Measurements from ENCODE around the gene ATXN7. TPM values are rescaled to one million over a fixed set of nuclear protein-coding genes. Genes with fewer than 3 reads are reported as not detected.

The ATXN7 gene
- total RNA-seq, 1 experiment from 2014 or later, result 3.6 TPM

GRCh38 chr3:63945558-63946096 lies 82.0 kb downstream of the ATXN7 start:
- BruUV-seq (replicated peaks), result no TSS peak
- no peak for DNase-seq
- H3K27ac ChIP-seq (ENCODE audit: low read length), result no peak overlapping the region
- POLR2A ChIA-PET (ENCODE audit: unreplicated experiment), result no interaction called here
- TF ChIP-seq EZH2 (IDR thresholded peaks at IDR 0.05; ENCODE audit: low read length, unreplicated experiment) (no peak), EZH2phosphoT487 (IDR thresholded peaks at IDR 0.05; ENCODE audit: borderline replicate concordance, low read length) (no peak), CTCF (conservative IDR thresholded peaks at IDR 0.05; ENCODE audit: low read depth, low read length) (no peak)
- H3K9me3 ChIP-seq (ENCODE audit: low read length), result no peaks in the 10 kb centered on the region
- peaks cover 6% of the 10 kb centered on the region for H3K4me1 ChIP-seq (ENCODE audit: insufficient read depth, low read length)
- H3F3A ChIP-seq (ENCODE audit: low read length, unreplicated experiment), result no peaks in the 10 kb centered on the region
- H3K4me3 ChIP-seq (ENCODE audit: low read length), result no peak overlapping the region
- CTCF ChIA-PET, result no interaction called here
- no peaks in the 10 kb centered on the region for H3K36me3 ChIP-seq (ENCODE audit: low read depth, low read length)
- H3K27me3 ChIP-seq (ENCODE audit: low read length), result no peaks in the 10 kb centered on the region
- ATAC-seq, result no peak
- intact Hi-C loops (cut with micrococcal nuclease), result no loop called here
- no peaks in the 10 kb centered on the region for H3K9me2 ChIP-seq (replicated peaks; ENCODE audit: low read length)
- no peak overlapping the region for H3K9ac ChIP-seq (ENCODE audit: low read length)
- H3K4me2 ChIP-seq (ENCODE audit: low read length), result no peak overlapping the region
- H4K20me1 ChIP-seq (ENCODE audit: low read length), result peaks cover 6% of the 10 kb centered on the region
- H3K79me2 ChIP-seq (ENCODE audit: low read length), result peaks cover 22% of the 10 kb centered on the region; the same call in 1 of the 2 replicates
- H2AFZ ChIP-seq (ENCODE audit: low read length), result no peak overlapping the region

- Histone ChIP-seq H3K27ac (ENCODE audit: low read length) (no peak overlapping the region), H3K36me3 (ENCODE audit: low read depth, low read length) (no peaks in the 10 kb centered on the region), H3K27me3 (ENCODE audit: low read length) (no peaks in the 10 kb centered on the region), H3K4me3 (ENCODE audit: low read length) (no peak overlapping the region), H3K9ac (ENCODE audit: low read length) (no peak overlapping the region), H3K4me1 (ENCODE audit: insufficient read depth, low read length) (no peaks in the 10 kb centered on the region), H3F3A (ENCODE audit: low read length, unreplicated experiment) (no peaks in the 10 kb centered on the region), H3K9me3 (ENCODE audit: low read length) (no peaks in the 10 kb centered on the region), H3K9me2 (replicated peaks; ENCODE audit: low read length) (no peaks in the 10 kb centered on the region), H2AFZ (ENCODE audit: low read length) (no peak overlapping the region), H3K79me2 (ENCODE audit: low read length) (peaks cover 10% of the 10 kb centered on the region; the same call in 1 of the 2 replicates), H4K20me1 (ENCODE audit: low read length) (no peaks in the 10 kb centered on the region; the same call in 1 of the 2 replicates), H3K4me2 (ENCODE audit: low read length) (no peak overlapping the region)
- TF ChIP-seq CTCF (conservative IDR thresholded peaks at IDR 0.05; ENCODE audit: low read depth, low read length), result no peak
- BruUV-seq (replicated peaks), result no TSS peak
- intact Hi-C loops (cut with micrococcal nuclease), result no loop called here
- ChIA-PET POLR2A (ENCODE audit: unreplicated experiment) (no interaction called here), CTCF (no interaction called here)
- no peak for DNase-seq
- no peak for ATAC-seq
Measured at GRCh38 chr3:63946753-63947152, 83.1 kb downstream of the ATXN7 start.

- Histone ChIP-seq H3K9ac (ENCODE audit: low read length) (no peak overlapping the region), H3K4me1 (ENCODE audit: insufficient read depth, low read length) (no peaks in the 10 kb centered on the region), H3K9me3 (ENCODE audit: low read length) (no peaks in the 10 kb centered on the region), H3F3A (ENCODE audit: low read length, unreplicated experiment) (no peaks in the 10 kb centered on the region), H3K79me2 (ENCODE audit: low read length) (0 out of 2 replicates have a peak, but pooled peaks cover 2% of the 10 kb centered on the region), H2AFZ (ENCODE audit: low read length) (no peak overlapping the region), H3K9me2 (replicated peaks; ENCODE audit: low read length) (no peaks in the 10 kb centered on the region), H3K27ac (ENCODE audit: low read length) (no peak overlapping the region), H3K4me3 (ENCODE audit: low read length) (no peak overlapping the region), H3K36me3 (ENCODE audit: low read depth, low read length) (no peaks in the 10 kb centered on the region), H3K27me3 (ENCODE audit: low read length) (no peaks in the 10 kb centered on the region), H3K4me2 (ENCODE audit: low read length) (no peak overlapping the region), H4K20me1 (ENCODE audit: low read length) (no peaks in the 10 kb centered on the region)
- ATAC-seq (no peak), DNase-seq (no peak)
- ChIA-PET POLR2A (ENCODE audit: unreplicated experiment) (no interaction called here), CTCF (no interaction called here)
- BruUV-seq (replicated peaks), result no TSS peak
- TF ChIP-seq EZH2phosphoT487 (IDR thresholded peaks at IDR 0.05; ENCODE audit: borderline replicate concordance, low read length) (no peak), EZH2 (IDR thresholded peaks at IDR 0.05; ENCODE audit: low read length, unreplicated experiment) (no peak), CTCF (conservative IDR thresholded peaks at IDR 0.05; ENCODE audit: low read depth, low read length) (no peak)
- intact Hi-C loops (cut with micrococcal nuclease), result no loop called here
Measured at GRCh38 chr3:63947594-63947993, 83.9 kb downstream of the ATXN7 start.
